KBM-7 (cell line): Measurements from ENCODE around the gene TRAK1.
"Not testable (repeated sequence)": the region's sequence is repeated elsewhere in the genome, so short reads cannot be mapped to it uniquely, and the experiment has no call there.

Experiments used
- DNase-seq: peaks from one replicate; pipeline ENCODE4 v3.0.0-alpha.2; 2015
- in situ Hi-C: fragments of 300-500 bp; cut with MboI; formaldehyde crosslinking; loops from 2 replicates; pipeline ENCODE4 v1.14.3; 2020; ENCODE audit warnings: low sequenced_read_pairs, low pct_unique_long_range_greater_than_20kb, mixed read lengths

Gene TRAK1

GRCh38 chr3:42090973-42091731, at the start of gene TRAK1:
TSS of gene TRAK1 (plus strand) at chr3:42091357. CDS start at chr3:42091470, 113 bp downstream.
- no peak for DNase-seq
- in situ Hi-C loops, result no loop called here

- no peak for DNase-seq
- in situ Hi-C loops, result no loop called here
Observed at GRCh38 chr3:42042747-42043098, 48.4 kb upstream of the TRAK1 start.

GRCh38 chr3:42043099-42043813, 47.9 kb upstream of the TRAK1 start:
- in situ Hi-C loops, result no loop called here
- no peak for DNase-seq

- in situ Hi-C loops, result no loop called here
- no peak for DNase-seq
Observed at GRCh38 chr3:42045708-42046243, 45.4 kb upstream of the TRAK1 start.

- in situ Hi-C loops, result not testable (repeated sequence)
Observed at GRCh38 chr3:42048526-42048925, 42.6 kb upstream of the TRAK1 start.

GRCh38 chr3:42050126-42050525, 41.0 kb upstream of the TRAK1 start:
- DNase-seq, result no peak
- in situ Hi-C loops, result no loop called here

More at GRCh38 chr3:42048526-42048925, 42.6 kb upstream of the TRAK1 start:
- DNase-seq, result not testable (repeated sequence)

GRCh38 chr3:42051384-42052131, 39.6 kb upstream of the TRAK1 start:
- in situ Hi-C loops, result no loop called here
- no peak for DNase-seq

- DNase-seq, result no peak
- in situ Hi-C loops, result no loop called here
Observed at GRCh38 chr3:42052132-42052483, 39.0 kb upstream of the TRAK1 start.

GRCh38 chr3:42052484-42053351, 38.4 kb upstream of the TRAK1 start:
- in situ Hi-C loops, result no loop called here
- DNase-seq, result no peak

- in situ Hi-C loops, result no loop called here
- DNase-seq, result no peak
Observed at GRCh38 chr3:42053476-42053875, 37.7 kb upstream of the TRAK1 start.

GRCh38 chr3:42055291-42055690, 35.9 kb upstream of the TRAK1 start:
- in situ Hi-C loops, result no loop called here
- no peak for DNase-seq

- DNase-seq, result no peak
- in situ Hi-C loops, result no loop called here
Observed at GRCh38 chr3:42056840-42057239, 34.3 kb upstream of the TRAK1 start.

GRCh38 chr3:42057561-42058211, 33.5 kb upstream of the TRAK1 start:
- in situ Hi-C loops, result no loop called here

GRCh38 chr3:42061025-42061712, 30.0 kb upstream of the TRAK1 start:
- in situ Hi-C loops, result no loop called here
- no peak for DNase-seq

More at GRCh38 chr3:42057561-42058211, 33.5 kb upstream of the TRAK1 start:
- no peak for DNase-seq

GRCh38 chr3:42061713-42062380, 29.3 kb upstream of the TRAK1 start:
- DNase-seq, result no peak
- in situ Hi-C loops, result no loop called here

- in situ Hi-C loops, result no loop called here
Observed at GRCh38 chr3:42062464-42062863, 28.7 kb upstream of the TRAK1 start.

GRCh38 chr3:42063888-42064287, 27.3 kb upstream of the TRAK1 start:
- DNase-seq, result no peak
- in situ Hi-C loops, result no loop called here

More at GRCh38 chr3:42062464-42062863, 28.7 kb upstream of the TRAK1 start:
- no peak for DNase-seq
